ENCODE data around the gene ZNF277.
"Not testable (repeated sequence)": the region's sequence is repeated elsewhere in the genome, so short reads cannot be mapped to it uniquely, and the experiment has no call there.

Gene ZNF277

DNA sequence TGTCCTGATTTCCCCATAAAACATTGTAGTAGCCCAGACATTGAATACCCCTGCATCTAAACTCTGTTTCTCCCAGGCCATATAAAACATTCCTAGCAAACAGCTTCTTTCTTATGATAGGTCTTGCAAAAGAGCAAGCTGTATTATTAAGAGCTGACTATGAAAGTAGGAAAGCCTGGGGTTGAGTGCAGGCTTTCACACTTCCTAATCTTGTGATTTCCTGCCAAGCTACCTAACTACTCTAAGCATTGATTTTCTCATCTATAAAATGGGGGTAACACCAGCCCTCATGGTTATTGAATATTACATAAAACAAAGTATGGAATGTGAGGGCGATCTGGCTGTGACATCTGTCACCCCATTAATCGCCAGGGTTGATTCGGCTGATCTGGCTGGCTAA lies 81.8 kb downstream of the ZNF277 start:
- in situ Hi-C loops (cut with MboI; ENCODE audit: low sequenced_read_pairs): no loop called here

- in situ Hi-C loops (cut with MboI; ENCODE audit: low sequenced_read_pairs): no loop called here
Observed at GRCh38 chr7:112290065-112290464, 83.6 kb downstream of the ZNF277 start.

- in situ Hi-C loops (cut with MboI; ENCODE audit: low sequenced_read_pairs): no loop called here
Observed at GRCh38 chr7:112292162-112292561, 85.7 kb downstream of the ZNF277 start.

- in situ Hi-C loops (cut with MboI; ENCODE audit: low sequenced_read_pairs): no loop called here
Observed at GRCh38 chr7:112293416-112293815, 86.9 kb downstream of the ZNF277 start.

DNA sequence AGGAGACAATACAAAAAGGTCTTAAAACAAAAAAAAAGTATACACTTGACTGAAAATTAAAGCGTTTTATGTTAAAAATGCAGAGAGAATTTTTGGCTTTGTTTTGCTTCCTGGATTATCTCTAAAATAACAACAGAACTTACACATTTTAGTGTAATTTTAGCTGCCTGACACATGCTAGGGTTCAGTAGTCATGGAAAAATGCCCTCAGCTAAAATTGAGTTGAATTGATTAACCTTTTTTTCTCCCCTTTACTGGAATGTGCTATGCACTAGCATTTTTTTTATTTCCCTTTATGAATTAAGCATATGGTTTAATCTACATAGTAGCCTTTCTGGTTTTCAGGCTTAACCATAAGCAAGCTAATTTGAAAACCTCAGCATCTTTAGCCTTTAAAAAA lies 89.9 kb downstream of the ZNF277 start:
- in situ Hi-C loops (cut with MboI; ENCODE audit: low sequenced_read_pairs): no loop called here

DNA sequence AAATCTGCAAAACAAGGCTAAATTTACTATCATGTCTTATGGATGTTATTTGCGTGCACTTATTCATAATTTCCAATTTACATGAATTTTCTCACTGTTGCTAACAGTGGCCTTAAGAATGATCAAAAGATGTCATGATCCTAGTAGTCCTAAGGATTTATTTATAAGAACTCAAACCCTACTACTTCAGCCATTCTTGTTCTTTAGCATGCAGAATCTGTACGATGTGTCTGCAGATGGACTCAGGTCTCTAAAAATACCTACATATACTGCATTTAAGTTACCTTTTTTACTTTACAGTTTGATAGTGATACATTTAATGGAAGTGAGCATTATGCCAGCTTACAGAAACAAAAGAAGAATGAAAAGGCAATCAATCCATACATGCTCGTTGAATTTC lies 91.2 kb downstream of the ZNF277 start:
- in situ Hi-C loops (cut with MboI; ENCODE audit: low sequenced_read_pairs): no loop called here

- in situ Hi-C loops (cut with MboI; ENCODE audit: low sequenced_read_pairs): no loop called here
Observed at GRCh38 chr7:112298543-112299100, 92.1 kb downstream of the ZNF277 start.

- in situ Hi-C loops (cut with MboI; ENCODE audit: low sequenced_read_pairs): no loop called here
Observed at GRCh38 chr7:112300072-112300471, 93.6 kb downstream of the ZNF277 start.

- in situ Hi-C loops (cut with MboI; ENCODE audit: low sequenced_read_pairs): no loop called here
Observed at GRCh38 chr7:112300831-112301407, 94.4 kb downstream of the ZNF277 start.

GRCh38 chr7:112302566-112302965 lies 96.1 kb downstream of the ZNF277 start:
- in situ Hi-C loops (cut with MboI; ENCODE audit: low sequenced_read_pairs): no loop called here

GRCh38 chr7:112306903-112307302 lies 100.4 kb downstream of the ZNF277 start:
- in situ Hi-C loops (cut with MboI; ENCODE audit: low sequenced_read_pairs): no loop called here

DNA sequence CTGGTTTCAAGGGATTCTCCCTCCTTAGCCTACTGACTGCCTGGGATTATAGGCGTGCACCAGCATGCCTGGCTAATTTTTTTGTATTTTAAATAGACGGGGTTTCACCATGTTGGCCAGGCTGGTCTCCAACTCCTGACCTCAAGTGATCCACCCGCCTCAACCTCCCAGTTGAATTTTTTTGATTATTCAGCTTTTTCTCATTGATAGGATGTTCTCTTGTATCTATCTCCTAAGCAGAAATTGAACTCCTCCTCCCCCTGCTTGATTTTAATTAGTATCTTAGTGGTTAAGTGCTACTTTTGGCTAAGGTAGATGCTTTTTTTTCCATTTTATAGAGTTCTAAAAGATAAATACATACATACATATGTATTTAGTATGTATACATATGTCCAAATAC lies 101.0 kb downstream of the ZNF277 start:
- in situ Hi-C loops (cut with MboI; ENCODE audit: low sequenced_read_pairs): no loop called here

- in situ Hi-C loops (cut with MboI; ENCODE audit: low sequenced_read_pairs): no loop called here
Observed at GRCh38 chr7:112308974-112309373, 102.5 kb downstream of the ZNF277 start.

- in situ Hi-C loops (cut with MboI; ENCODE audit: low sequenced_read_pairs): not testable (repeated sequence)
Observed at GRCh38 chr7:112316803-112317202, 110.3 kb downstream of the ZNF277 start.

- in situ Hi-C loops (cut with MboI; ENCODE audit: low sequenced_read_pairs): no loop called here
Observed at GRCh38 chr7:112322070-112322469, 115.6 kb downstream of the ZNF277 start.

- in situ Hi-C loops (cut with MboI; ENCODE audit: low sequenced_read_pairs): no loop called here
Observed at GRCh38 chr7:112327566-112327965, 121.1 kb downstream of the ZNF277 start.

- in situ Hi-C loops (cut with MboI; ENCODE audit: low sequenced_read_pairs): no loop called here
Observed at GRCh38 chr7:112331492-112331891, 125.0 kb downstream of the ZNF277 start.

GRCh38 chr7:112334366-112334765 lies 127.9 kb downstream of the ZNF277 start:
- in situ Hi-C loops (cut with MboI; ENCODE audit: low sequenced_read_pairs): no loop called here

- in situ Hi-C loops (cut with MboI; ENCODE audit: low sequenced_read_pairs): no loop called here
Observed at GRCh38 chr7:112336261-112336660, 129.8 kb downstream of the ZNF277 start.

GRCh38 chr7:112336936-112337576 lies 130.6 kb downstream of the ZNF277 start:
- in situ Hi-C loops (cut with MboI; ENCODE audit: low sequenced_read_pairs): no loop called here

- in situ Hi-C loops (cut with MboI; ENCODE audit: low sequenced_read_pairs): no loop called here
Observed at GRCh38 chr7:112337892-112338291, 131.4 kb downstream of the ZNF277 start.

- in situ Hi-C loops (cut with MboI; ENCODE audit: low sequenced_read_pairs): no loop called here
Observed at GRCh38 chr7:112338786-112339185, 132.3 kb downstream of the ZNF277 start.

- in situ Hi-C loops (cut with MboI; ENCODE audit: low sequenced_read_pairs): no loop called here
Observed at GRCh38 chr7:112341464-112341863, 135.0 kb downstream of the ZNF277 start.

Data from HL-60/S4 (cell line).